HG03039 (cell line): ENCODE data around the gene LILRB2.
"Not testable (repeated sequence)": the region's sequence is repeated elsewhere in the genome, so short reads cannot be mapped to it uniquely, and the experiment has no call there.

Source experiments
- ATAC-seq: cut with Tn5 transposase; IDR thresholded peaks from one replicate; pipeline ENCODE4 v1.9.1; 2021; ENCODE audit warnings: mild to moderate bottlenecking, moderate library complexity; ENCODE audit not compliant: unreplicated experiment

LILRB2 gene

DNA sequence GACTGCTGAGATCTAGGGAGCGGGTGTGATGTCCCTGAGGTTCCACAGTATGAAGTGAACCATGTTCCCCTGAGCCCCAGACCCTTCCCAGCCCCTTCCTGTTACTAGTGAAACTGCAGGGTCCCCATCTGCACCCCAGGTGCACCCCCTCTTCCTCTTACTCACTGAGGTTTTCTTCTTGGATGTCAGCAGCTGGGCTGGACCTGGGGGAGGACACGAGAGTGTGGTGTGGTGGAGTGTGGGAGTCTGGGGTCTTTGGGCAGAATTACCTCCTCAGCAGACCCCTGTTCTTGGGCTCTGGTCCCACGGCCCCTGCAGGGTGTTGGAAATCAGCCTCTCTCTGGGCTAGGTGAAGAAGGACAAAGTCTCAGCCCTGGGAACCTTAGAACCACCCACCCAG, 35.0 kb downstream of the LILRB2 start:
- no peak for ATAC-seq

DNA sequence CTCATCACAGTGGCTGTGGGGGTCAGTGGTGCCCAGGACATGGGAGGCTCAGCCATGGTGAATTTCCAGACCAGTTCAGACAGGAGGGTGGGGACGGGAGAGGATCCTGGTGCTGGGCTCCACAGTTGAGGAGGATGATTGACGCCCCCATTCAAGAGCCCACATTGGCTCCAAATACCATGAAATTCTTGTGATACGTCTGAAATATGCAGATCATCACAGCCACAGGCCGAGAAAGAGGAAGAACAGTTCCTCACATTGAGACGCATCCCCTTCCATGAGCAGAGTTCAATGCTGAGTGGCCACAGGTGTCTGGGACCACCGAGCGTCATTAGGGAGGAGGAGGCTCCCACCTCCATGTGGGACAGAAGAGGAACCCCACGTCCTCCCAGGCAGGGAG, 37.1 kb downstream of the LILRB2 start:
- not testable (repeated sequence) for ATAC-seq

DNA sequence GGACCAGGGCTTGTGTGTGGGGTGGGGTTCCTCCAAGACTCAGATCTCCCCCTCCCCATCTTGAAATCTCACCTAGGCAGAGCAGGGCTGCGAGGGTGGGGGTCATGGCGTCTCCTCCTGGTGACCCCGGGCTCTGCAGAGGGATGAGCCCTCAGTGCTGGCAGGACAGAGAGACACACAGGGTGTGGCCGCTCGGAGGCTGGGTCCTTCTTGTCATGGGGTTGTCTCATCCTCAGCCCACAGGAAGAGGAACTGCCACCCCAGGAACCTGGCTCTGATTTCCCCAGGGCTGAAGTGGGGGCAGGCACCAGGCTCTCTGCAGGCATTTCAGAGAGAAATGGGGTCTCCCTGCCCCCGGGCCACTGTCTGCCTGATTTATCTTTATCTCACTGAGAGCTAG, 38.3 kb downstream of the LILRB2 start, which contains the start of gene LILRA6:
Gene LILRA6, minus strand, starts transcription at position 145 of the 400 bp plus-strand sequence.
- not testable (repeated sequence) for ATAC-seq

DNA sequence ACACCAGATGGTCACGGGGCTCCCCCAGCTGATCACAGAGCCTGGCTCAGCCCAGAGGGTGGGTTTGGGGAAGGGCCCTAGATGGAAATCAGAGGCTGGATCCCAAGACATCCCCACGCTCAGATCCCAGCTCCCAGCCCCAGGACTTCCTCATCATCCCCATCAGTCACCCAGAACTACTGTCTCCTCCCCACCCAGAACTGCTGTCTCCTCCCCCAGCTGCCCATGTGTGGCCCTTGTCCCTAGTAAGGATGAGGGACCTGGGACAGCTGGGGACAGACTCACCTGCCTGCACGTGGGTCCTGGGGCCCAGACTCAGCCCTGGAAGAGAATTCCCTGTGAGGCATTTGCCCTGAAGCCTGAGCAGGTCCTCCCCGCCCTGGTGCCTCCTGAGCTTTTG, 38.7 kb downstream of the LILRB2 start:
- ATAC-seq = not testable (repeated sequence)

DNA sequence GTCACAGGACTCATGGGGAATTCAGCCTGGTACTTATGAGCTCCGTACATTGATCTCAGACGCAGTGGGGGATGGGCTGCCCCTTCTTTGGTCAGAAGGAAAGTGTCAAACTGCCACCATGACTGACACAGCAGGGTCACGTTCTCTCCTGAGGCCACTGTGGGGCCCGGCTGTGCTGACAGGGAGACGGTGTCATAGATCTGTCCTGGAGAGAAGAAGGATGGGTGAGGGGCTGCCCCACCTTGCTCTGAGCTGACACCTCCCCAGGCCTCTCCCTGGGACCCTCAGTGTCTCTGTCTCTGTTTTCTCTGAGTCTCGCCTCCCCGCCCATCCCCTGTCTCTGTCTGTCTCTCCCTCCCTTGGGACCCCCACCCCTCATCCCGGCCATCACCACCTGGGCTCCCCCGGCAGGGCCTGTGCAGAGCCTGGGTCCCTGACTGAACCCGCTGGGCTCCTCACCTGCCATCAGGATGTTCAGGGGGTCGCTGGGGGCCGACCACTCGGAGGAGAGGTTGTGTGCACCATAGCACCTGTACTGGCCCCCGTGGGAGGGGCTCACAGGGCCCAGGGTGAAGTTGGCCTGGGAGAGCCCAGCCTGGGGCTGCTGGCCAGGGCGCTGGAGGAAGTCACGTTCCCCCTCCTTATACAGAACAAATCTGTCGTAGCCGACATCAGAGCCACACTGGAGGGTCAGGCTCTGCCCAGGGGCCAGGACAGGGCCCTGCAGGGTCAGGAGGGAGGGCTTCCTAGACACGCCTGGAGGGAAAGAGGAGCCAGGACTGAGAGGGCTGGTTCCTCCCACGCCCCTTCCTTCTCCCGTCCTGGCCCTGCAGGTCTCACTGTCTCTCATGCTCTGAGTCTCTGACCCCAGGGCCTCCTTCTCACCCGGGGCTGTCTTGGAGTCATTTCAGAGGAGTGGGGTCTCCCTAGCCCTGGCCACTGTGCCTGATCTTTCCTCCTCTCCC, 40.3 kb downstream of the LILRB2 start:
- ATAC-seq = not testable (repeated sequence)

DNA sequence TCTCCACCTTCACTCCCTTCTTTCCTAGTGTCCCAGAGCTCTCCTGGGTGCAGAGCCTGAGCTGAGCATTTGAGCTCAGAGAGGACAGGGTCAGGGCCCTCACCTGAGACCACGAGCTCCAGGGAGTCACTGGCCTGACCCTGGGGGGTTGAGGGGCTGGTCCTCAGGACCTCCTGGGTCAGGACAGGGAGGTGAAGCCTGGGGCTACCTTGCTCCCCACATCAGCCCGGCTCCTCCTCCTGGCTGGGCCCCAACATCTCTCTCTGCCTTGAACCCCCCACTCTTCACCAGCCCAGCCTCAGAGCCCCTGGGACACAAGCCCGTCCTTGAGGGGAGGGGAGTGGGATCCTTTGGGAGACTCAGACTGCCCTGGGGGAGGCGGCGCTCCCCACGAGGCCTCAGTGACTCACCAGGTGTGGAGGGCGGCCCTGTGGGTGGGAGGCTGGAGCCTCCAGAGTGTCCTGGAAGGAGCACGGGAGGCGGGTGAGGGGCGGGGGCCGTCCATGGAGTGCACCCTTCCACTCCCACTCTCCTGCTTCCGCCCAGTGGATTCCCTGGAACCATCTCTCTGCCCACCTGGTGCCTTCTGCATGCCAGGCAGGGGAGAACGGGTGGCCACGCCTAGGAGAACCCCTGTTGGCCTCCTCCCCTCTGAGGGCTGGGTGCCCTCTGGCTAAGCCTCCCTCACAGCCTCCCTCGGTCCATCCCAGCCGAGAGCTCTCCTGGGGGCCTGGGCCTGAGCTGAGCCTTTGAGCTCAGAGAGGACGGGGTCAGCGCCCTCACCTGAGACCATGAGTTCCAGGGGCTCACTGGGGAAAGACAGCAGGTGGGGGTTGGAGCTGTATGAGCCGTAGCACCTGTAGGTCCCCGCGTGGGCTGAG, 41.2 kb downstream of the LILRB2 start:
- ATAC-seq = not testable (repeated sequence)

DNA sequence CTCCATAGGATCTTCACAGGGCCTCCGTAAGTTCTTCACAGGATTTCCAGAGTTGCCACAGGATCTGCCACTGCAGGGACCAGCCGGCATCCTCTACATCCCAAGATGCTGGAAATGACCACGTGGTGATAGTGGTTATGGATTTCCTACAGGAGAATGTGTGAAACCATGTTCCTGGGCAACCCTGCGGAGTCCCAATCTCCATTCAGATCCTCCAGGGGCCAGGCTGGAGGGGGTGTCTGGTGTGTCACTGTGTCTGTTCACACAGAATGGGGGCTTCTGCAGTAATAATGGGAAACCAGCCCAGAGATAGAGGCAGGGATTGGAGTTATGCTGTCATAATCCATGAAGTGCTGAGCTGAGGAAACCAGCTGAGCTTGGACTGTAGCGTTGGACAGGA, 47.0 kb downstream of the LILRB2 start:
- no peak for ATAC-seq

DNA sequence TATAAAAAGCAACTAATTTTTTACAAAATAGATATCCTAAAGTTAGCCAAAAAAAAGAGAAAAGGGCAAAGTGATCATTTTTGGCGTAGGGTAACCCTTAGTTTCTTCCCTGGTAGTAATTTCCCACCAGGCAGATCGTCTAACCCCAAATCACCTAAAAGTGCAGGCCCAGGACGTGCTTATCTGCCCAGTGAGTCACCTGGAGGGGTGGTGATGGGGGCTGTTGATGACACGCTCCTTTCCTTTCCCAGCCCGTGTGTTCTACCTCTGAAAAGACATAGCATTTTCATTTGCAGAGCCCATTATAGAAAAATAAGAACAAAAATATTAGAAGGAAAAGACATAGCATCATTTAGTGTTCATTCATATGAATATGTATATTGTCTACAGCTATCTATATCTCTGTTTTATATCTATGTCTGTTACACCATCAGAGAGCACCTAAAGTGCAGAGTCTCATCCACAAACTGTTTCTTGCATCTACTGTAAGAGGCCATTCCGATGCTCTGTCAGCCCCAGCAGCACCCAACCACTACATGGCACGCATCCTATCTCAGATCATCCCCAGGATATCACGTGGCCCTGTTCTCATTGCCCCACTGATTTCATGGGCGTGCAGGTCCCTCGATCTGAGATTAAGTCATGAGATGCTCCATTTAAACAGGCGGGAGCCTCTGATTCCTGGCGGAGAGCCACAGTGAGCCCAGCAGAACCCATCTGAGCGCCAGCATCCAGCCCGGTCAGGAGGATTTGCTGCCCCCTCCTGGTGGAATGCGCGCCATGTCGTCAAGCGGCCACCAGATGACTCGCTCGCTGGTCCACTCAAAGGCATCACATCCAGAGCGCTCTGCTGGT, 49.6 kb downstream of the LILRB2 start:
- no peak for ATAC-seq

DNA sequence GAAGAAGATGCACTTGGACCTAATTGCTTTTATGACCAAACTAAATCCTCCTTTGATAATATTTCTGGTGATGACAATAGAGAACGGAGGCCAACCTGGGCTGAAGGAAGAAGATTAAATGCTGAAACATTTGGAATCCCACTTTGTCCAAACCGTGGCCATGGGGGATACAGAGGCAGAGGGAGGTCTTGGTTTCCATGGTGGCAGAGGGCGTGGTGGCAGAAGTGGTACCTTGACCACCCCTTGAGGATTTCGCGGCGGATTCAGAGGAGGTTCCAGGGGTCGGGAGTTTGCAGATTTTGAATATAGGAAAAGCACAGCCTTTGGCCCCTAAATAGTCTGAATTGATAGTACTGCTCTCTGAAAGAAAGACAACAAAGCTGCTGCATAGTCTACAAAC, 50.9 kb downstream of the LILRB2 start:
- ATAC-seq = no peak

DNA sequence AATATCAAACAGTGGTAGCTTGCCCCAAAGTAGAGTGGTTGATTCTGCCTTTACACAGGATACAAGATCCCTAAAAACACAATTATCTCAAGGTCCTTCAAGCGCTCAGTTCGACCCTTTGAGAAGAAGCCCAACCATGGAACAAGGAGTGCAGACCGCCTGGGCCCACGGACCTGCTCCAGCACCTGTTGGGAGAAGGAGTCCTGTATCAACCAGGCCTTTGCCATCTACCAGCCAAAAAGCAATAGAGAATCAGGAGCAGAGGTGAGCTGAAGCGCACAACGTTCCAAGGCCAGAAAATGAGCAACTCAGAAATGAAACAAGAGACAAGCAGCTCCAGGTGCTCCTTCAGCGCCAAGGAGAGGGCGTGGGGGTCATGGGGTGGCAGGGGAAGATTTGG, 51.8 kb downstream of the LILRB2 start:
- no peak for ATAC-seq

DNA sequence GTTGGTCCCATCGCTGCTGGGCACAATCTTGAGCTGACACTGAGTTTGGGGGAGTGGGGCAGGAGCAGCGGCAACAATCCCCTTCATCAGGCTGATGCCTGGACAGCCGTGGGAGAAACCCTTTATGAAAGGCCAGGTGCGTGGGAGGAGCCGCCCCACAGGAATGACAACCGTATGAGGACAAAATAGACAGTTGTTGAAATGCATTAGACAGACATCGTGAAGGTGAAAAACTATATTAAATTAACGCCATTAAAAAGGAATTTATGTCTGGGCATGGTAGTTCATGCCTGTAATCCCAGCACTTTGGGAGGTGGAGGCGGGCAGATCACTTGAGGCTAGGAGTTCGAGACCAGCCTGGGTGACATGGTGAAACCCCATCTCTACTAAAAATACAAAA, 56.3 kb downstream of the LILRB2 start:
- ATAC-seq = not testable (repeated sequence)

DNA sequence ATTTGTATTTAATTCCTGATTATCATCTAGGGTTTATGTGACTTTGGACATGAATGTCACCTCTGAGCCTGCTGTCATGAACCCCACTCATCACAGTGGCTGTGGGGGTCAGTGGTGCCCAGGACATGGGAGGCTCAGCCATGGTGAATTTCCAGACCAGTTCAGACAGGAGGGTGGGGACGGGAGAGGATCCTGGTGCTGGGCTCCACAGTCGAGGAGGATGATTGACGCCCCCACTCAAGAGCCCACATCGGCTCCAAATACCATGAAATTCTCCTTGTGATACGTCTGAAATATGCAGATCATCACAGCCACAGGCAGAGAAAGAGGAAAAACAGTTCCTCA, 57.0 kb downstream of the LILRB2 start:
- ATAC-seq = not testable (repeated sequence)
